OCI-LY7 (cell line): ENCODE data around the gene ZNF205. TPM values are rescaled to one million over a fixed set of nuclear protein-coding genes. Genes with fewer than 3 reads are reported as not detected.
"Not testable (repeated sequence)": the region's sequence is repeated elsewhere in the genome, so short reads cannot be mapped to it uniquely, and the experiment has no call there.

Source experiments
- BruUV-seq: library from RNA; stranded (reverse); fragments of 400-500 nt; replicated peaks from 2 replicates; lab custom pipeline; 2021; lab: Mats Ljungman, UMichigan
- CTCF ChIA-PET: fragments of 300-600 bp; sonication (Branson Sonifier 250); formaldehyde crosslinking; loops from one replicate; lab custom pipeline; 2022; ENCODE audit warnings: antibody characterized with exemption; ENCODE audit not compliant: unreplicated experiment; lab: Charles Lee
- POLR2A ChIA-PET: fragments of 300-600 bp; sonication (Branson Sonifier 250); formaldehyde crosslinking; loops from one replicate; lab custom pipeline; 2022; ENCODE audit warnings: antibody characterized with exemption; lab: Charles Lee
- DNase-seq: peaks from one replicate; pipeline ENCODE4 v3.0.0-alpha.2; 2015; ENCODE audit warnings: low spot score
- H2AFZ ChIP-seq: fragments of 200-600 bp; sonication (generic), shearing (Covaris generic); 2 replicates; pipeline ENCODE4 v1.6.1; 2014; ENCODE audit warnings: mild to moderate bottlenecking, antibody characterized with exemption, low read length, moderate library complexity
- H3K27ac ChIP-seq: fragments of 200-600 bp; sonication (generic); 2 replicates; pipeline ENCODE4 v1.5.1; 2014; ENCODE audit warnings: mixed run types, low read depth, mild to moderate bottlenecking, moderate library complexity, low read length, inconsistent platforms; ENCODE audit not compliant: poor library complexity, severe bottlenecking
- H3K36me3 ChIP-seq: fragments of 200-600 bp; sonication (generic); 2 replicates; pipeline ENCODE4 v1.6.1; 2014; ENCODE audit warnings: mild to moderate bottlenecking, antibody characterized with exemption, low read length, moderate library complexity, mixed read lengths; ENCODE audit not compliant: insufficient read depth
- H3K4me1 ChIP-seq: fragments of 200-600 bp; sonication (generic); 2 replicates; pipeline ENCODE4 v1.5.1; 2014; ENCODE audit warnings: mild to moderate bottlenecking, low read length; ENCODE audit not compliant: insufficient read depth, poor library complexity, severe bottlenecking
- H3K4me2 ChIP-seq: fragments of 200-600 bp; sonication (generic); 2 replicates; pipeline ENCODE4 v1.6.1; 2014; ENCODE audit warnings: mild to moderate bottlenecking, low read length
- H3K4me3 ChIP-seq: fragments of 200-600 bp; sonication (generic); 2 replicates; pipeline ENCODE4 v1.5.1; 2014; ENCODE audit warnings: mild to moderate bottlenecking, low read depth, low read length; ENCODE audit not compliant: poor library complexity, severe bottlenecking
- H3K79me2 ChIP-seq: fragments of 200-600 bp; sonication (generic); 2 replicates; pipeline ENCODE4 v1.6.1; 2016; ENCODE audit warnings: low read depth, mild to moderate bottlenecking, low read length, moderate library complexity, mixed read lengths; ENCODE audit not compliant: insufficient read depth
- H3K9me2 ChIP-seq: fragments of 200-600 bp; sonication (generic); 2 replicates; pipeline ENCODE4 v1.6.1; 2016; ENCODE audit warnings: mild to moderate bottlenecking, low read length, mixed read lengths; ENCODE audit not compliant: insufficient read depth
- H3K9me3 ChIP-seq: fragments of 200-600 bp; sonication (generic); 2 replicates; pipeline ENCODE4 v1.6.1; 2014; ENCODE audit warnings: mild to moderate bottlenecking, mixed run types, low read length, mixed read lengths
- H4K20me1 ChIP-seq: fragments of 200-600 bp; sonication (generic); 2 replicates; pipeline ENCODE4 v1.6.1; 2014; ENCODE audit warnings: mild to moderate bottlenecking, antibody characterized with exemption, low read length, moderate library complexity, mixed read lengths; ENCODE audit not compliant: insufficient read depth
- EZH2phosphoT487 ChIP-seq: fragments of 200-600 bp; sonication (generic); IDR thresholded peaks from 2 replicates; pipeline ENCODE4 v1.6.1; 2018; ENCODE audit warnings: low read depth, borderline replicate concordance, mild to moderate bottlenecking, mixed run types, antibody characterized with exemption, low read length, moderate library complexity, mixed read lengths
- intact Hi-C: fragments of 100-400 bp; cut with micrococcal nuclease; formaldehyde crosslinking; loops from one replicate; pipeline ENCODE4 v1.10.0; 2022; ENCODE audit not compliant: unreplicated experiment
- total RNA-seq, 2 experiments: library from RNA; depleted of rRNA in 1 of 2; stranded (reverse); fragments of >200 nt in 1 of 2; shearing (Covaris generic) in 1 of 2; gene quantifications; 2 replicates each; pipeline ENCODE4 v1.2.3, GENCODE V29; 2014 to 2022
- TF ChIP-seq, protein P1 (sequence below): fragments of 200-600 bp; sonication (generic); conservative IDR thresholded peaks from 2 replicates; pipeline ENCODE4 v1.5.1; 2014; ENCODE audit warnings: mild to moderate bottlenecking, antibody characterized with exemption, low read length, moderate library complexity, mixed read lengths

Gene ZNF205
- total RNA-seq, 2 experiments from 2014 or later: 0.30 to 1.2 TPM

GRCh38 chr16:3076577-3076976 is 35.8 kb upstream of the ZNF205 start:
- peaks cover 22% of the 10 kb centered on the region for H3K4me1 ChIP-seq
- no peak overlapping the region for H2AFZ ChIP-seq
- H3K9me3 ChIP-seq: 0 out of 2 replicates have a peak, but pooled peaks cover 6% of the 10 kb centered on the region
- TF ChIP-seq, protein P1, sequence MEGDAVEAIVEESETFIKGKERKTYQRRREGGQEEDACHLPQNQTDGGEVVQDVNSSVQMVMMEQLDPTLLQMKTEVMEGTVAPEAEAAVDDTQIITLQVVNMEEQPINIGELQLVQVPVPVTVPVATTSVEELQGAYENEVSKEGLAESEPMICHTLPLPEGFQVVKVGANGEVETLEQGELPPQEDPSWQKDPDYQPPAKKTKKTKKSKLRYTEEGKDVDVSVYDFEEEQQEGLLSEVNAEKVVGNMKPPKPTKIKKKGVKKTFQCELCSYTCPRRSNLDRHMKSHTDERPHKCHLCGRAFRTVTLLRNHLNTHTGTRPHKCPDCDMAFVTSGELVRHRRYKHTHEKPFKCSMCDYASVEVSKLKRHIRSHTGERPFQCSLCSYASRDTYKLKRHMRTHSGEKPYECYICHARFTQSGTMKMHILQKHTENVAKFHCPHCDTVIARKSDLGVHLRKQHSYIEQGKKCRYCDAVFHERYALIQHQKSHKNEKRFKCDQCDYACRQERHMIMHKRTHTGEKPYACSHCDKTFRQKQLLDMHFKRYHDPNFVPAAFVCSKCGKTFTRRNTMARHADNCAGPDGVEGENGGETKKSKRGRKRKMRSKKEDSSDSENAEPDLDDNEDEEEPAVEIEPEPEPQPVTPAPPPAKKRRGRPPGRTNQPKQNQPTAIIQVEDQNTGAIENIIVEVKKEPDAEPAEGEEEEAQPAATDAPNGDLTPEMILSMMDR: no peak
- TF ChIP-seq EZH2phosphoT487: no peak
- H3K9me2 ChIP-seq: no peaks in the 10 kb centered on the region
- H3K4me2 ChIP-seq: no peak overlapping the region
- H4K20me1 ChIP-seq: no peaks in the 10 kb centered on the region
- H3K79me2 ChIP-seq: no peaks in the 10 kb centered on the region
- no peak overlapping the region for H3K4me3 ChIP-seq
- intact Hi-C loops: no loop called here
- POLR2A ChIA-PET: interaction anchor here (1.0 kb wide), 1 partner anchor 9 kb away, joined by 3 read pairs; no protein-coding TSS in a partner anchor
- H3K36me3 ChIP-seq: no peaks in the 10 kb centered on the region; the same call in 1 of the 2 replicates
- CTCF ChIA-PET: no interaction called here
- no TSS peak for BruUV-seq
- DNase-seq: no peak
- no peak overlapping the region for H3K27ac ChIP-seq

DNA sequence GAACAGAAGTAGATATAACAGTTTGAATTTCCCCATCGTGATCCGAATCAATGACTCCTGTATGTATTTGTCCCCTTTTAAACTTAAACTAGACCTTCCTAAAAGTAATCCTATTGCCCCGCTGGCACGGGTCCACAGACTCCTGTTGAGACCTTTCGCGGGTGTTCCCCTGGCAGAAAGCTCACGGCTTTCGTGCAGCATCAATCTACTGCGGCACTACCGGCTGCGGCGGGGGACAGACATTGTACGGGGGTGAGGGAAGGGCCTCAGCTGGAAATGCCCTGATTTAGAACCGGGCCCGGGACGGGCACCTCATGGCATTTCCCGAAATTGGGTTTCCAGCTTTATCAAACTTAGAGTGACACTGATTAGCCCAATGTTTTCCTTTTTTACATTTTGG is 32.4 kb upstream of the ZNF205 start:
- BruUV-seq: no TSS peak
- Histone ChIP-seq H3K79me2 (no peaks in the 10 kb centered on the region), H4K20me1 (no peaks in the 10 kb centered on the region), H3K27ac (no peak overlapping the region), H3K4me1 (peaks cover 12% of the 10 kb centered on the region), H3K36me3 (no peaks in the 10 kb centered on the region; the same call in 1 of the 2 replicates), H2AFZ (no peak overlapping the region), H3K4me3 (no peak overlapping the region), H3K9me2 (no peaks in the 10 kb centered on the region), H3K4me2 (no peak overlapping the region), H3K9me3 (0 out of 2 replicates have a peak, but pooled peaks cover 6% of the 10 kb centered on the region)
- ChIA-PET POLR2A (no interaction called here), CTCF (no interaction called here)
- TF ChIP-seq, protein P1: no peak
- TF ChIP-seq EZH2phosphoT487: no peak
- no peak for DNase-seq
- intact Hi-C loops: no loop called here

GRCh38 chr16:3081957-3082356 is 30.4 kb upstream of the ZNF205 start:
- CTCF ChIA-PET, H3K9me3 ChIP-seq, H3K9me2 ChIP-seq, H2AFZ ChIP-seq, POLR2A ChIA-PET, H3K4me3 ChIP-seq, H3K4me2 ChIP-seq, H3K79me2 ChIP-seq, intact Hi-C loops, H3K4me1 ChIP-seq, H3K27ac ChIP-seq, H3K36me3 ChIP-seq, BruUV-seq, H4K20me1 ChIP-seq, DNase-seq: not testable (repeated sequence)

- intact Hi-C loops: not testable (repeated sequence)
Measured at GRCh38 chr16:3083408-3083807, 29.0 kb upstream of the ZNF205 start.

More at GRCh38 chr16:3083408-3083807, 29.0 kb upstream of the ZNF205 start:
- H3K79me2 ChIP-seq, H3K4me2 ChIP-seq, CTCF ChIA-PET, H3K4me3 ChIP-seq, BruUV-seq, H3K27ac ChIP-seq, H2AFZ ChIP-seq, H3K36me3 ChIP-seq, H3K4me1 ChIP-seq, DNase-seq, H3K9me2 ChIP-seq, H3K9me3 ChIP-seq, POLR2A ChIA-PET, H4K20me1 ChIP-seq: not testable (repeated sequence)
